ENCODE results near the gene RAPSN.
A peak's percentile ranks its signal among the peaks of the same experiment; 100 is the strongest.

The RAPSN gene

GRCh38 chr11:47464483-47464882 lies 15.5 kb upstream of the RAPSN start:
- no peak for DNase-seq

GRCh38 chr11:47461876-47462275 lies 12.9 kb upstream of the RAPSN start:
- DNase-seq: no peak

GRCh38 chr11:47460571-47461235 lies 11.8 kb upstream of the RAPSN start:
- DNase-seq: no peak

- peak; percentile 68 for DNase-seq
These were observed 5.3 kb upstream of the RAPSN start for GRCh38 chr11:47454258-47454671.

- DNase-seq: no peak
These were observed 4.4 kb upstream of the RAPSN start for GRCh38 chr11:47453365-47453764.

- no peak for DNase-seq
These were observed 3.1 kb upstream of the RAPSN start for GRCh38 chr11:47451990-47452389.

GRCh38 chr11:47451436-47451835 lies 2.5 kb upstream of the RAPSN start:
- DNase-seq: no peak

GRCh38 chr11:47449541-47449940 lies 605 bp upstream of the RAPSN start:
- DNase-seq: no peak

GRCh38 chr11:47447906-47448305 lies 1.0 kb downstream of the RAPSN start:
- DNase-seq: no peak

- no peak for DNase-seq
These were observed 2.1 kb downstream of the RAPSN start for GRCh38 chr11:47446833-47447232.

- no peak for DNase-seq
These were observed 3.1 kb downstream of the RAPSN start for GRCh38 chr11:47445840-47446239.

GRCh38 chr11:47443817-47444216 lies 5.1 kb downstream of the RAPSN start:
- DNase-seq: no peak

- DNase-seq: peak; percentile 21
These were observed 5.8 kb downstream of the RAPSN start for GRCh38 chr11:47443028-47443700.

GRCh38 chr11:47442514-47442913 lies 6.4 kb downstream of the RAPSN start:
- DNase-seq: no peak

- DNase-seq: no peak
These were observed 7.5 kb downstream of the RAPSN start for GRCh38 chr11:47441421-47441820.

- no peak for DNase-seq
These were observed 8.9 kb downstream of the RAPSN start for GRCh38 chr11:47440054-47440476.

- DNase-seq: no peak
These were observed 10.2 kb downstream of the RAPSN start for GRCh38 chr11:47438721-47439120.

- peak; percentile 52 for DNase-seq
These were observed 11.1 kb downstream of the RAPSN start for GRCh38 chr11:47437746-47438418.

- DNase-seq: no peak
These were observed 11.7 kb downstream of the RAPSN start for GRCh38 chr11:47437218-47437745.

- DNase-seq: no peak
These were observed 12.2 kb downstream of the RAPSN start for GRCh38 chr11:47436726-47437125.

GRCh38 chr11:47435687-47436086 lies 13.2 kb downstream of the RAPSN start:
- no peak for DNase-seq

GRCh38 chr11:47434011-47434786 lies 14.7 kb downstream of the RAPSN start:
- peak; percentile 88 for DNase-seq

GRCh38 chr11:47433157-47433556 lies 15.8 kb downstream of the RAPSN start:
- no peak for DNase-seq

All from NCI-H446 treated with DMSO at 0.1 percent for 48 hours (cell line).